Left ventricle myocardium inferior (tissue), 1 donor: ENCODE results near the gene ECM1. TPM values are rescaled to one million over a fixed set of nuclear protein-coding genes. Genes with fewer than 3 reads are reported as not detected.

Source experiments
- DNase-seq: peaks from one replicate; pipeline ENCODE4 v3.0.0-alpha.2; 2020
- H3K27ac ChIP-seq: fragments of 200-600 bp; replicated peaks from 2 replicates; pipeline ENCODE4 v1.8.0; 2021
- H3K27me3 ChIP-seq: fragments of 200-600 bp; 2 replicates; pipeline ENCODE4 v1.8.0; 2021; ENCODE audit warnings: low read depth
- H3K36me3 ChIP-seq: fragments of 200-600 bp; 2 replicates; pipeline ENCODE4 v1.8.0; 2021
- H3K4me1 ChIP-seq: fragments of 200-600 bp; 2 replicates; pipeline ENCODE4 v1.8.0; 2021
- H3K4me3 ChIP-seq: fragments of 200-600 bp; 2 replicates; pipeline ENCODE4 v1.8.0; 2021; ENCODE audit warnings: mild to moderate bottlenecking, moderate library complexity
- H3K9me3 ChIP-seq: fragments of 200-600 bp; replicated peaks from 2 replicates; pipeline ENCODE4 v1.8.0; 2021
- intact Hi-C: fragments of 100-400 bp; cut with micrococcal nuclease; formaldehyde crosslinking; loops from one replicate; pipeline ENCODE4 v1.11.0; 2022
- total RNA-seq: library from RNA; stranded (reverse); fragmentation: NEBNext Ultra II Directional; extraction: Animal tissue kit (Norgen Biotek cat#: 25700); gene quantifications from one replicate; pipeline ENCODE4 v1.2.1, GENCODE V29; 2021
- TF ChIP-seq, protein P1 (sequence below): fragments of 200-600 bp; IDR thresholded peaks from 2 replicates; pipeline ENCODE4 v1.8.0; 2021; ENCODE audit warnings: antibody characterized with exemption, mild to moderate bottlenecking, borderline replicate concordance
- donor health status: DM: no; HTN: yes; CAD: no; lungs with severe emphysema.

The ECM1 gene
- total RNA-seq, 1 donor from 2014 or later, result 20.1 TPM

DNA sequence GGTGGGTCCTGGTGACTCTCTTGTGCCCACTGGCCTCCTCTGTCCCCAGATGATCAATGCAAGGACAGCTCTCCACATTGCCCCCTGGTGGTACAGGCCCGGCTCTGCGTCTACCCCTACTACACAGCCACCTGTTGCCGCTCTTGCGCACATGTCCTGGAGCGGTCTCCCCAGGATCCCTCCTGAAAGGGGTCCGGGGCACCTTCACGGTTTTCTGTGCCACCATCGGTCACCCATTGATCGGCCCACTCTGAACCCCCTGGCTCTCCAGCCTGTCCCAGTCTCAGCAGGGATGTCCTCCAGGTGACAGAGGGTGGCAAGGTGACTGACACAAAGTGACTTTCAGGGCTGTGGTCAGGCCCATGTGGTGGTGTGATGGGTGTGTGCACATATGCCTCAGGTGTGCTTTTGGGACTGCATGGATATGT lies 52.1 kb downstream of the ECM1 start:
- Histone ChIP-seq H3K36me3 (peaks cover 22% of the 10 kb centered on the region), H3K4me3 (peak overlapping the region; percentile 64), H3K27ac (peak overlapping the region; percentile 96), H3K9me3 (no peaks in the 10 kb centered on the region), H3K4me1 (peaks cover 61% of the 10 kb centered on the region), H3K27me3 (no peaks in the 10 kb centered on the region)
- intact Hi-C loops, result loop anchor here (2.0 kb wide), 1 partner anchor 61 kb away; no protein-coding TSS in a partner anchor
- TF ChIP-seq, protein P1, sequence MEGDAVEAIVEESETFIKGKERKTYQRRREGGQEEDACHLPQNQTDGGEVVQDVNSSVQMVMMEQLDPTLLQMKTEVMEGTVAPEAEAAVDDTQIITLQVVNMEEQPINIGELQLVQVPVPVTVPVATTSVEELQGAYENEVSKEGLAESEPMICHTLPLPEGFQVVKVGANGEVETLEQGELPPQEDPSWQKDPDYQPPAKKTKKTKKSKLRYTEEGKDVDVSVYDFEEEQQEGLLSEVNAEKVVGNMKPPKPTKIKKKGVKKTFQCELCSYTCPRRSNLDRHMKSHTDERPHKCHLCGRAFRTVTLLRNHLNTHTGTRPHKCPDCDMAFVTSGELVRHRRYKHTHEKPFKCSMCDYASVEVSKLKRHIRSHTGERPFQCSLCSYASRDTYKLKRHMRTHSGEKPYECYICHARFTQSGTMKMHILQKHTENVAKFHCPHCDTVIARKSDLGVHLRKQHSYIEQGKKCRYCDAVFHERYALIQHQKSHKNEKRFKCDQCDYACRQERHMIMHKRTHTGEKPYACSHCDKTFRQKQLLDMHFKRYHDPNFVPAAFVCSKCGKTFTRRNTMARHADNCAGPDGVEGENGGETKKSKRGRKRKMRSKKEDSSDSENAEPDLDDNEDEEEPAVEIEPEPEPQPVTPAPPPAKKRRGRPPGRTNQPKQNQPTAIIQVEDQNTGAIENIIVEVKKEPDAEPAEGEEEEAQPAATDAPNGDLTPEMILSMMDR, result peak; percentile 94
- DNase-seq, result peak; percentile 78

DNA sequence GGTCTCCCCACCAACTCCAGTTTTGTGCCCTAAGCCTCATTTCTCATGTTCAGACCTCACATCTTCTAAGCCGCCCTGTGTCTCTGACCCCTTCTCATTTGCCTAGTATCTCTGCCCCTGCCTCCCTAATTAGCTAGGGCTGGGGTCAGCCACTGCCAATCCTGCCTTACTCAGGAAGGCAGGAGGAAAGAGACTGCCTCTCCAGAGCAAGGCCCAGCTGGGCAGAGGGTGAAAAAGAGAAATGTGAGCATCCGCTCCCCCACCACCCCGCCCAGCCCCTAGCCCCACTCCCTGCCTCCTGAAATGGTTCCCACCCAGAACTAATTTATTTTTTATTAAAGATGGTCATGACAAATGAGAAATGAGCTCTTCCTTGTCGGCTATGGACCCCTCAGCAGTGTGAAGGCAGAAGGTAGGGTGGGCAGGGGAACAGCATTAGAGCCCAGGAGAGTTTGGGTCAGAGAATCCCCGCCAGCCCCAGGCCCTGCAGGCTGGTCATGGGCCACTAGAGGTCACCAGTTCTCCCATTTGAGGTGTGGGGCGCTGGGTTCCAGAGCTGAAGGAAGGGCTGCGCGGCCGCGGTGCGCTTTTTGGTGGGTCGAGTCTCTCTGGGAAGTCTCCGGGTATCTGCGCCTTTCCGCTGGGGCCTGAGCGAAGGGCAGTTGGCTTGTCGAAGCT lies 52.8 kb downstream of the ECM1 start:
- Histone ChIP-seq H3K4me3 (peak overlapping the region; percentile 64), H3K4me1 (peaks cover 68% of the 10 kb centered on the region), H3K27ac (peak overlapping the region; percentile 96), H3K27me3 (no peaks in the 10 kb centered on the region), H3K36me3 (peaks cover 16% of the 10 kb centered on the region), H3K9me3 (no peaks in the 10 kb centered on the region)
- TF ChIP-seq, protein P1, result peak; percentile 89
- DNase-seq, result peak; percentile 90
- intact Hi-C loops, result loop anchor here (2.0 kb wide), 1 partner anchor 60 kb away; no protein-coding TSS in a partner anchor

DNA sequence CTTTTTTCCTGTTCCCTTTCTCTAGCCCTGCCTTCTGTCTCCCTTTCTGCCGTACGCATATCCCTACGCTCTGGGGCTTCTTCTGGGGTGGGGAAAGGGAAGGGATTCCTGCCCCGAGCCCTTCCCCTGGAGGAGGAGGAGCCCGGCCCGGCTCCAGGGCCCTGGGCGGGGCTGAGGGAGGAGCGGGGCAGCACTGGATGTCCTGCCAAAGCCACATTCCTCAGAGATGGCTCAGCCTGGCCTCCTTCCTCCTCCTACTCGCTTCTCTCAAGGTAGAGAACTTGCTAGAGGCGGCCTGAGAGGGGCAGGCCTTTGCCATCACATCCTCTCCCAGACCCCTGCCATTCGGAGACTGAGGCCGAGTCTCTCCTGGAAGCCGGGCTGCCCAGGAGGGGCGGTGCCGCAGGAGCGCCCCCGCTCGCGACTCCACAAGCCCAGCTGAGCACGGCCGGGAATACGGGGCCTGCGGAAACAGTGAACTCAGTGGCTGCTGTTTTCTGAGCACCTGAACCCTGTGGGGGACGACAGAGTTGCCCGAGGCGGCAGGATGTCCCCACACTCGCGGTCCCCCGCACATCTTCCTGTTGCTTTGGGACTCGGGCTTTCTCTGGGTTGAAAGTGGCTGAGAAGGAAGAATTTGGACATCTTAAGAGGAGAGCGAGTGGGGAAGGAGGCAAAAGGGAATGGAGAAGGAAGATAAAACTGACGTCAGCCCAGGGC lies 53.5 kb downstream of the ECM1 start:
- Histone ChIP-seq H3K27ac (peak overlapping the region; percentile 96), H3K4me1 (peaks cover 75% of the 10 kb centered on the region)
- TF ChIP-seq, protein P1, result no peak

DNA sequence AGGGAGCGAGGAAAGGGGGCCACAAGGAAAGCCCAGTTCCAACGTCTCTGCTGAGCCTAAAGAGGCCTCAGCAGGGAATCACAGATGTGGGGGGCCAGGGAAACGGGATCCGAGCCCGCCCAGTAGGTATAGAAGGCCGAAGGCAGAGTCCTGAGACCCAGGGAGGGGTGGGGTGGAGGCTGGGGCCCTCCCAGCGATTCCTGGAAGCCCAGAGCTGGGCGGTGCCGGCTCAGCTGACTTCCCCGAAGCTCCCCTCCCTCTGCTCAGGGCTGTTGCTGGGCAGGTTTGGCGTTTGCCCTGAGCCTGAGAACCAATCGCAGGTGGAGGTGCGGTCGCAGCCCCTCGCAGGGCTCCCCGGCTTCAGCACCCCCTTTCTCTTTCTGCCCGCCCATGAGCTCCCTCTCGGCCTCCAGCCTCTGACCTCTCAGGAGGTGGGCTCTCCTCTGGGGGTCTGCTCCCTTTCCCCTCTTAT lies 54.1 kb downstream of the ECM1 start:
- H3K27me3 ChIP-seq, result no peaks in the 10 kb centered on the region
- peak; percentile 95 for DNase-seq
- H3K9me3 ChIP-seq, result no peaks in the 10 kb centered on the region
- peak overlapping the region; percentile 96 for H3K27ac ChIP-seq
- TF ChIP-seq, protein P1, result no peak
- peak overlapping the region; percentile 64 for H3K4me3 ChIP-seq
- intact Hi-C loops, result loop anchor here (2.0 kb wide), 1 partner anchor 59 kb away; no protein-coding TSS in a partner anchor
- peaks cover 6% of the 10 kb centered on the region for H3K36me3 ChIP-seq
- H3K4me1 ChIP-seq, result peaks cover 81% of the 10 kb centered on the region

More for the DNA sequence above, 53.5 kb downstream of the ECM1 start:
- DNase-seq, result peak; percentile 94
- H3K4me3 ChIP-seq, result peak overlapping the region; percentile 64
- no peaks in the 10 kb centered on the region for H3K9me3 ChIP-seq
- no peaks in the 10 kb centered on the region for H3K27me3 ChIP-seq
- peaks cover 11% of the 10 kb centered on the region for H3K36me3 ChIP-seq
- intact Hi-C loops, result loop anchor here (2.0 kb wide), 1 partner anchor 59 kb away; no protein-coding TSS in a partner anchor

DNA sequence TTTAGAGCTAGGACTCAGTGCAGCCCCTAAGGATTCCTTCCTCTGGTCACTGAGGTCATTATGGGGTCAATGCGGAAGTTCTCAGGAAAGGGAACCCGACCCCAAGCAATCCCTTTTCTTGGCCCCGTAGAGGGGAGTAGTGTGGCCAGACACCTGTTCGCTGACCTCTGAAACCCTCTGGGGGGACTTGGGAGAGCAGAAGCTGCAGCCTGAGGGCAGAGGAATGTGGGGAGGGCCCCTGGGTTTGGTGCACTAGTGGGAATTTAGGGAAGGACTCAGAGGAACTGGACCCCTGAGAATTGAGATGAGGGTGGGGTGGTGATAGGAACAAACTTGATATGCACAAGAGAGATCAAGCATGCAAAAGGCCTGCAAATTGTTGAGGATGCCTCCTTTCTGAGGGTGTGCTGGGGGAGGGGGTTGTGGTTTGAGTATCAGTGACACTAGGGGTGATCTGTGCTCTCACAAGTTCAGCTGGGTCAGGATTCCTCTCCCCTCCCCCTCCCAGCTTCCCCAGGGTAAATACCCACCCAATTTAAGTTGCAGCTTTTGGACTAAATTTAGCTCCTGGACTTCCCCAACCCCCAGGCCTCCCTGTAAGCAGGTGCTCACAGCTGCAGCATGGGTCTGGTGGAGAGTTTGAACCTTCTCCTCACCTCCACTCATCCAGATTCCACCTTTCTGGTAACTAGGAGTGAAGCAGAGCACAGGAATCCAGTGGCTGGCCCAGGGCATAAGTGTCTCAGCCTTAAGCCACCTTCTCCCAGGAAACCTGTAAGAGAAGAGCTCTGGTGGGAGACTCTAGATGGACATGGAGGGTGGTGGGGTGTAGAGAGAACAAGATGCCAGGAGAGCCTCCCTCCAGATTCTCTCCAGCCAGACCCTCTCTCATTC lies 54.8 kb downstream of the ECM1 start:
- Histone ChIP-seq H3K27ac (peak overlapping the region; percentile 96), H3K27me3 (no peaks in the 10 kb centered on the region), H3K9me3 (no peaks in the 10 kb centered on the region), H3K36me3 (no peaks in the 10 kb centered on the region), H3K4me3 (peak overlapping the region; percentile 64), H3K4me1 (peaks cover 88% of the 10 kb centered on the region)
- TF ChIP-seq, protein P1, result no peak
- intact Hi-C loops, result no loop called here
- no peak for DNase-seq
